Left hindlimb (tissue), 1 donor: ENCODE data around the gene OCRL.

Experiments used
- DNase-seq: peaks from one replicate; pipeline ENCODE4 v3.0.0-alpha.2; 2018

The OCRL gene

DNA sequence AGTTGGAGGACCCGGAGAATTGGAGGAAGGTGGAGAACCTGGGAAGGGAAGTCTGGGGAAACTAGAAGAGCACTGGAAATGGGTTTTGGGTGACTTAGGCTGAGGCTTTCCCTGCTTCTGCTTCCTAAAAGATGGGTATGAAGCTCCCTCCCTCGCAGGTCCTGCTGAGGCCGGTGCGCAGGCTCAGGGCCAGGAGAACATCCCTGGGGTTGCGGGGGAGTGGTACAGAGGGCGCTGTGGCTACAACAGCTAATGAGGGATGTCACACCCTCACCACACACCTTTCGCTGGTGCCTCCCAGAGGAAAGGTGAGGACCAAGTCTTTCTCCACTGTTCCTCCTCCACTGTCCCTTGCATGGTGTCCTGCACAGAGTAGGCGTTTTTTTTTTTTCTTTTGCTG, 98.9 kb downstream of the OCRL start:
- no peak for DNase-seq

DNA sequence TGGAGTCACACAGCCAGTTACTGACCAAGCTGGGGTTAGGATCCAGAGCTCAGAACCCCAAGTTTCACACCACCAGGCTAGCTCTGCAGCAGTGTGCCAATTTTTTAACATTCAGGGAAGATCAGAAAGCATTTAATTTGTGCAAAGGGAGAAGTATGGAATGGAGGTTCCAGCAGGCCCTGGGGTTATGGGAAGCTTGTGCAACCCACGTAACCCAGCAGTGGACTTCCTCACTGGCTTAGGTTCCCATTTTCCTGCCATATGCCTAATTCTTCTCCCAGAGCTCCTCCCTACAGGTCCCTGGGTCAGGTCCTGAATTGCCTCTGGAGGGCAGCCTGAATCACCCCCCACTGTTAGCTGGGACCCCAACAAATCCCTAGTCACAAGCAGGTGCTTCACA, 100.7 kb downstream of the OCRL start:
- DNase-seq, result no peak

DNA sequence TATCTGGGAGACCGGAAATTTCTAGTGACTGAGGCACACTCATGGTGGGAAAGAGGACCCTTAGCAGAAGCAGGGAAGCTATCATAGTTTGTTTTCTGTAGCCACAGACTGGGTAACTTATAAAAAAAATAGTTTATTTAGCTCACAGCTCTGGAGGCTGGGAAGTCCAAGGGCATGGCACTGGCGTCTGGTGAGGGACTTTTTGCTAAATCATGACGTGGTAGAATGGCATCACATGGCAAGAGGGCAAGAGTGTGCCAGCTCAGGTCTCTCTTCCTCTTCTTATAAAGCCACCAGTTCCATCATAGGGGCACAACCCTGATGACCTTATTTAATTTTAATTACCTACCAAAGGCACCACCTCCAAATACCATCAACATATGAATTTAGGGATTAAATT, 101.4 kb downstream of the OCRL start:
- DNase-seq, result no peak

DNA sequence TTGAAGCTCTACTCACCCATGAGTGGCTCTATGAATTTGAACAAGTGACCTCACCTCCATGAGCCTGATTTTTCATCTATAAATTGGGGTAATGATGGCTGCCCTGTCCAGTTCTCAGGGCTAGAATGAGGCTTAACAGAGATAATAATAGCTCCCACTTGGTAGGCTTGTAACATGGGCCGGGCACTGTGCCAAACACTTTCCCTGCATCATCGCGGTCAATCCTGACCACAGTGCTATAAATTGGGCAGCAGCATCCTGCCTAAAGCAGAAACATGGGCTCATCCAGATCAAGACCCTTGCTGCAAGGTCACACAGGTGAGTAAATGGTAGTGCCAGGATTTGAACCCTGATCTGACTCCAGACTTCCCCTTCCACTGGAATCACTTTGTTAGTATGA, 101.9 kb downstream of the OCRL start:
- DNase-seq, result no peak
